ENCODE measurements around the gene ABCA12.

DNA sequence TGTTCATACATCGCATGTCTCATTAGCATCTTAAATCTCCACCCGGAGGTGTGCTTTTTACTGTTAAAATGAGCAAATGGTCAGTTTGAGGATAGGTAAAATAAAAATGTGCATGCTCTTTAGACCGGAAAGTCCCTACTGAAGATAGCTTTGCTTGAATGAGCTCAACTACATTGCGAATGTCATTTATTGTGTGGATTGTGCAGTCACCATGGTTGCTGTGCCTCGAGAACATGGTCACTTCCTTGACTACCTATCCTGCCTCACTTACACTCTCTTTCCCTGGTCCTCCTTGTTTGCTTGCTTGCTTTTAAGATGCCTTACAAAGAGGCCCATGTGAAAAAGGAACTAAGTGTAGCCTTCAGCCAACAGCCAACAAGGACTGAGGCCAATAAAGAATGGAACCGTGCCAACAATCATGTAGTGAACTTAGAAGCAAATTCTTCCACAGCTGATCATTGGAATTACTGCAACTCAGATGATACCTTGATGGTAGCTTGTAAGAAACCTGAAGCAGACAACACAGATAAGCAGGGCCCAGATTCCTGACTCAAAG is 256.7 kb downstream of the ABCA12 start:
- TF ChIP-seq TCF12 (IDR thresholded peaks at IDR 0.05; ENCODE audit: low read depth): no peak
- TF ChIP-seq CREB1 (IDR thresholded peaks at IDR 0.05; ENCODE audit: low read depth): no peak
- no peak for TF ChIP-seq TAF1 (IDR thresholded peaks at IDR 0.05; ENCODE audit: low read depth)
- TF ChIP-seq, protein P1, sequence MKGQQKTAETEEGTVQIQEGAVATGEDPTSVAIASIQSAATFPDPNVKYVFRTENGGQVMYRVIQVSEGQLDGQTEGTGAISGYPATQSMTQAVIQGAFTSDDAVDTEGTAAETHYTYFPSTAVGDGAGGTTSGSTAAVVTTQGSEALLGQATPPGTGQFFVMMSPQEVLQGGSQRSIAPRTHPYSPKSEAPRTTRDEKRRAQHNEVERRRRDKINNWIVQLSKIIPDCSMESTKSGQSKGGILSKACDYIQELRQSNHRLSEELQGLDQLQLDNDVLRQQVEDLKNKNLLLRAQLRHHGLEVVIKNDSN (IDR thresholded peaks at IDR 0.05): no peak
- TF ChIP-seq, protein P2, sequence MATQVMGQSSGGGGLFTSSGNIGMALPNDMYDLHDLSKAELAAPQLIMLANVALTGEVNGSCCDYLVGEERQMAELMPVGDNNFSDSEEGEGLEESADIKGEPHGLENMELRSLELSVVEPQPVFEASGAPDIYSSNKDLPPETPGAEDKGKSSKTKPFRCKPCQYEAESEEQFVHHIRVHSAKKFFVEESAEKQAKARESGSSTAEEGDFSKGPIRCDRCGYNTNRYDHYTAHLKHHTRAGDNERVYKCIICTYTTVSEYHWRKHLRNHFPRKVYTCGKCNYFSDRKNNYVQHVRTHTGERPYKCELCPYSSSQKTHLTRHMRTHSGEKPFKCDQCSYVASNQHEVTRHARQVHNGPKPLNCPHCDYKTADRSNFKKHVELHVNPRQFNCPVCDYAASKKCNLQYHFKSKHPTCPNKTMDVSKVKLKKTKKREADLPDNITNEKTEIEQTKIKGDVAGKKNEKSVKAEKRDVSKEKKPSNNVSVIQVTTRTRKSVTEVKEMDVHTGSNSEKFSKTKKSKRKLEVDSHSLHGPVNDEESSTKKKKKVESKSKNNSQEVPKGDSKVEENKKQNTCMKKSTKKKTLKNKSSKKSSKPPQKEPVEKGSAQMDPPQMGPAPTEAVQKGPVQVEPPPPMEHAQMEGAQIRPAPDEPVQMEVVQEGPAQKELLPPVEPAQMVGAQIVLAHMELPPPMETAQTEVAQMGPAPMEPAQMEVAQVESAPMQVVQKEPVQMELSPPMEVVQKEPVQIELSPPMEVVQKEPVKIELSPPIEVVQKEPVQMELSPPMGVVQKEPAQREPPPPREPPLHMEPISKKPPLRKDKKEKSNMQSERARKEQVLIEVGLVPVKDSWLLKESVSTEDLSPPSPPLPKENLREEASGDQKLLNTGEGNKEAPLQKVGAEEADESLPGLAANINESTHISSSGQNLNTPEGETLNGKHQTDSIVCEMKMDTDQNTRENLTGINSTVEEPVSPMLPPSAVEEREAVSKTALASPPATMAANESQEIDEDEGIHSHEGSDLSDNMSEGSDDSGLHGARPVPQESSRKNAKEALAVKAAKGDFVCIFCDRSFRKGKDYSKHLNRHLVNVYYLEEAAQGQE (IDR thresholded peaks at IDR 0.05; ENCODE audit: low read depth): no peak
- TF ChIP-seq ZBTB7A (IDR thresholded peaks at IDR 0.05; ENCODE audit: low read depth): no peak
- no peak for TF ChIP-seq EP300 (IDR thresholded peaks at IDR 0.05; ENCODE audit: borderline replicate concordance)

All from Ishikawa (cell line).